Smooth muscle cell (in vitro differentiated cells): ENCODE data around the gene NKAIN2. TPM values are rescaled to one million over a fixed set of nuclear protein-coding genes. Genes with fewer than 3 reads are reported as not detected.

Experiments used
- DNase-seq: peaks from one replicate; lab custom pipeline; 2025; ENCODE audit not compliant: unreplicated experiment; lab: John Stamatoyannopoulos, UW
- H2AFZ ChIP-seq: fragments of 200-600 bp; sonication (generic); 2 replicates; pipeline ENCODE4 v1.6.0; 2016; ENCODE audit warnings: antibody characterized with exemption, low read depth, mild to moderate bottlenecking
- H3F3A ChIP-seq: fragments of 200-600 bp; sonication (generic); 2 replicates; pipeline ENCODE4 v1.6.0; 2017; ENCODE audit warnings: antibody characterized with exemption, low read depth
- H3K27ac ChIP-seq: fragments of 200-600 bp; sonication (generic); 2 replicates; pipeline ENCODE4 v1.5.1; 2016; ENCODE audit warnings: low read depth, mild to moderate bottlenecking
- H3K27me3 ChIP-seq: fragments of 200-600 bp; sonication (generic); 2 replicates; pipeline ENCODE4 v1.6.1; 2016; ENCODE audit warnings: low read depth, mild to moderate bottlenecking
- H3K36me3 ChIP-seq: fragments of 200-600 bp; sonication (generic); 2 replicates; pipeline ENCODE4 v1.5.1; 2016; ENCODE audit warnings: low read depth
- H3K4me1 ChIP-seq: fragments of 200-600 bp; sonication (generic); 2 replicates; pipeline ENCODE4 v1.5.1; 2016; ENCODE audit warnings: low read depth
- H3K4me2 ChIP-seq: fragments of 200-600 bp; sonication (generic); 2 replicates; pipeline ENCODE4 v1.6.0; 2016; ENCODE audit warnings: mild to moderate bottlenecking
- H3K4me3 ChIP-seq: fragments of 200-600 bp; sonication (generic); 2 replicates; pipeline ENCODE4 v1.5.1; 2016; ENCODE audit warnings: mild to moderate bottlenecking
- H3K79me2 ChIP-seq: fragments of 200-600 bp; sonication (generic); 2 replicates; pipeline ENCODE4 v1.6.0; 2016; ENCODE audit warnings: low read depth, mild to moderate bottlenecking
- H3K9ac ChIP-seq: fragments of 200-600 bp; sonication (generic); 2 replicates; pipeline ENCODE4 v1.6.0; 2016; ENCODE audit warnings: low read depth
- H3K9me3 ChIP-seq: fragments of 200-600 bp; sonication (generic); replicated peaks from 2 replicates; pipeline ENCODE4 v1.5.1; 2016; ENCODE audit warnings: low read depth
- H4K20me1 ChIP-seq: fragments of 200-600 bp; sonication (generic); 2 replicates; pipeline ENCODE4 v1.6.0; 2016; ENCODE audit warnings: low read depth
- CTCF ChIP-seq: fragments of 200-600 bp; sonication (generic); IDR thresholded peaks from 2 replicates; pipeline ENCODE4 v1.5.1; 2017; ENCODE audit warnings: borderline replicate concordance, mild to moderate bottlenecking, antibody characterized with exemption; ENCODE audit not compliant: insufficient read depth, poor library complexity, severe bottlenecking
- WGBS: methylation state at CpG from one replicate; pipeline ENCODE4 v1.1.7; 2016; ENCODE audit warnings: low lambda C conversion rate; 5-methylcytosine and 5-hydroxymethylcytosine counted together
- polyA plus RNA-seq: library from polyadenylated mRNA; unstranded; fragments of >200 nt; fragmentation: Nextera tagmentation; extraction: Ambion mirVana; gene quantifications from 2 replicates; pipeline ENCODE4 v1.2.1, GENCODE V29; 2016
- total RNA-seq: library from RNA; depleted of rRNA; stranded (reverse); fragments of >200 nt; gene quantifications from 2 replicates; pipeline ENCODE4 v1.2.3, GENCODE V29; 2014

The NKAIN2 gene
- total and polyA plus RNA-seq, 2 experiments from 2014 or later, result 0.09 TPM; not detected in 1

GRCh38 chr6:123895806-123896205 is 92.1 kb downstream of the NKAIN2 start:
- Histone ChIP-seq H3K4me2 (no peak overlapping the region), H3F3A (no peaks in the 10 kb centered on the region), H3K27me3 (peaks cover 12% of the 10 kb centered on the region), H3K9me3 (no peaks in the 10 kb centered on the region), H3K4me3 (no peak overlapping the region), H2AFZ (no peak overlapping the region), H3K9ac (no peak overlapping the region), H4K20me1 (no peaks in the 10 kb centered on the region), H3K36me3 (no peaks in the 10 kb centered on the region), H3K27ac (no peak overlapping the region), H3K79me2 (no peaks in the 10 kb centered on the region), H3K4me1 (no peaks in the 10 kb centered on the region)
- TF ChIP-seq CTCF, result no peak
- 90% methylated on average over 6 of the region's 6 CpGs for WGBS
- no peak for DNase-seq

GRCh38 chr6:123896869-123897268 is 93.2 kb downstream of the NKAIN2 start:
- Histone ChIP-seq H3K4me1 (no peaks in the 10 kb centered on the region), H3K36me3 (no peaks in the 10 kb centered on the region), H3K9me3 (no peaks in the 10 kb centered on the region), H3K27ac (no peak overlapping the region), H3F3A (no peaks in the 10 kb centered on the region), H3K79me2 (no peaks in the 10 kb centered on the region), H3K9ac (no peak overlapping the region), H3K27me3 (peaks cover 12% of the 10 kb centered on the region), H4K20me1 (no peaks in the 10 kb centered on the region), H3K4me3 (no peak overlapping the region), H3K4me2 (no peak overlapping the region), H2AFZ (no peak overlapping the region)
- TF ChIP-seq CTCF, result no peak
- DNase-seq, result no peak

GRCh38 chr6:123897965-123898364 is 94.3 kb downstream of the NKAIN2 start:
- 89% methylated on average over 2 of the region's 2 CpGs for WGBS
- H3K79me2 ChIP-seq, result no peaks in the 10 kb centered on the region
- no peak for DNase-seq

More at GRCh38 chr6:123897965-123898364, 94.3 kb downstream of the NKAIN2 start:
- no peak overlapping the region for H2AFZ ChIP-seq
- H3K4me1 ChIP-seq, result no peaks in the 10 kb centered on the region
- no peaks in the 10 kb centered on the region for H3K9me3 ChIP-seq
- H3K36me3 ChIP-seq, result no peaks in the 10 kb centered on the region
- H3K27me3 ChIP-seq, result peaks cover 12% of the 10 kb centered on the region
- no peak for TF ChIP-seq CTCF
- no peak overlapping the region for H3K4me2 ChIP-seq
- H4K20me1 ChIP-seq, result no peaks in the 10 kb centered on the region
- no peaks in the 10 kb centered on the region for H3F3A ChIP-seq
- H3K27ac ChIP-seq, result no peak overlapping the region
- no peak overlapping the region for H3K9ac ChIP-seq
- H3K4me3 ChIP-seq, result no peak overlapping the region
